Tibial nerve (tissue), 4 donors: ENCODE data around the gene NCKAP1. TPM values are rescaled to one million over a fixed set of nuclear protein-coding genes. Genes with fewer than 3 reads are reported as not detected.
"Not testable (repeated sequence)": the region's sequence is repeated elsewhere in the genome, so short reads cannot be mapped to it uniquely, and the experiment has no call there.

Source experiments
- DNase-seq, 2 donors: peaks; one replicate each; pipeline ENCODE4 v3.0.0-alpha.2; 2019; ENCODE audit warnings: low spot score in 2 of 2
- H3K27ac ChIP-seq, 4 donors: fragments of 200-600 bp; sonication (generic) in 3 of 4; one replicate each; pipeline ENCODE4 v1.5.1; 2017 to 2019; ENCODE audit warnings: mild to moderate bottlenecking in 1 of 4
- H3K27me3 ChIP-seq, 2 donors: fragments of 200-600 bp; sonication (generic) in 1 of 2; one replicate each; pipeline versions ENCODE4 v1.5.1 to v1.6.0; 2017 to 2019
- H3K36me3 ChIP-seq, 3 donors: fragments of 200-600 bp; sonication (generic); one replicate each; pipeline ENCODE4 v1.5.1; 2018 to 2019
- H3K4me1 ChIP-seq, 4 donors: fragments of 200-600 bp; sonication (generic) in 3 of 4; one replicate each; pipeline ENCODE4 v1.5.1; 2017 to 2019
- H3K4me3 ChIP-seq, 4 donors: fragments of 200-600 bp; sonication (generic) in 3 of 4; one replicate each; pipeline ENCODE4 v1.5.1; 2017 to 2019; ENCODE audit warnings: mild to moderate bottlenecking in 1 of 4, moderate library complexity in 1 of 4
- H3K9me3 ChIP-seq, 4 donors: fragments of 200-600 bp; sonication (generic) in 3 of 4; one replicate each; pipeline ENCODE4 v1.5.1; 2017 to 2019
- EP300 ChIP-seq, 2 donors: sonication (generic); formaldehyde crosslinking; IDR thresholded peaks; one replicate each; pipeline ENCODE4 v1.6.1; 2017; ENCODE audit warnings: antibody characterized with exemption in 2 of 2, mild to moderate bottlenecking in 1 of 2
- POLR2A ChIP-seq, 2 donors: fragments of 450-650 bp; IDR thresholded peaks; one replicate each; pipeline ENCODE4 v1.6.1; 2017; ENCODE audit warnings: antibody characterized with exemption in 2 of 2, mild to moderate bottlenecking in 2 of 2, moderate library complexity in 2 of 2
- WGBS, 2 donors: methylation state at CpG; one replicate each; pipeline ENCODE4 v1.1.5; 2018; 5-methylcytosine and 5-hydroxymethylcytosine counted together
- total RNA-seq, 4 donors: library from RNA; depleted of rRNA; stranded (reverse); fragments of >200 nt; gene quantifications; one replicate each; pipeline ENCODE4 v1.1.0, GENCODE V29; 2016
- TF ChIP-seq, protein P1 (sequence below), 5 experiments: fragments of 200-600 bp in 3 of 5; fragments of 450-650 bp in 2 of 5; sonication (generic) in 3 of 5; IDR thresholded peaks; one replicate each; pipeline ENCODE4 v1.5.1; 2016 to 2019; ENCODE audit warnings: antibody characterized with exemption in 5 of 5, mild to moderate bottlenecking in 3 of 5, moderate library complexity in 2 of 5

NCKAP1 gene
- total RNA-seq, 4 donors from 2014 or later = 80.6 to 114 (median 85.6) TPM

DNA sequence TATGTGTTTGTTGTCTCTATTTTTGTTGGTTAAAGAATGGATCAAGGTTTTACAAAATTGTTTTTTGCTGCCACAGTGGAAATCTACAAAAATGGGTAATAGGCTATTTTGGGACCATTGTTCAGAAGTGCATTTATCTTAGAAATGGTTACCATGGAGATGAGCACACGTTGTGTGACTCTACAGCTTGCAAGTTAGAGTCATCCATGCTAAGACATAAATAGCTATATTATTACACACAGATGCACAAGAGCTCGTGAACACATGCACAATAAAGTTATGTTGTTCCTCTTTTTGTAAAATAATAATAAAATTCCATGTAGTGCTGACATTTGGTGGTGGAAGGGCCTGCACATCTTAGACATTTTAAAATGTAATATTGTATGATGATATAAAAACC lies 24.8 kb upstream of the NCKAP1 start:
- H3K36me3 ChIP-seq = no peaks in the 10 kb centered on the region
- no peak overlapping the region for H3K4me3 ChIP-seq
- H3K27ac ChIP-seq = no peak overlapping the region
- no peaks in the 10 kb centered on the region for H3K9me3 ChIP-seq
- no peaks in the 10 kb centered on the region for H3K4me1 ChIP-seq
- WGBS, 2 donors = 15 to 19% methylated on average over 2 of the region's 2 CpGs
- TF ChIP-seq EP300 (IDR thresholded peaks at IDR 0.05) = no peak
- no peak for TF ChIP-seq POLR2A (IDR thresholded peaks at IDR 0.05)
- TF ChIP-seq, protein P1, sequence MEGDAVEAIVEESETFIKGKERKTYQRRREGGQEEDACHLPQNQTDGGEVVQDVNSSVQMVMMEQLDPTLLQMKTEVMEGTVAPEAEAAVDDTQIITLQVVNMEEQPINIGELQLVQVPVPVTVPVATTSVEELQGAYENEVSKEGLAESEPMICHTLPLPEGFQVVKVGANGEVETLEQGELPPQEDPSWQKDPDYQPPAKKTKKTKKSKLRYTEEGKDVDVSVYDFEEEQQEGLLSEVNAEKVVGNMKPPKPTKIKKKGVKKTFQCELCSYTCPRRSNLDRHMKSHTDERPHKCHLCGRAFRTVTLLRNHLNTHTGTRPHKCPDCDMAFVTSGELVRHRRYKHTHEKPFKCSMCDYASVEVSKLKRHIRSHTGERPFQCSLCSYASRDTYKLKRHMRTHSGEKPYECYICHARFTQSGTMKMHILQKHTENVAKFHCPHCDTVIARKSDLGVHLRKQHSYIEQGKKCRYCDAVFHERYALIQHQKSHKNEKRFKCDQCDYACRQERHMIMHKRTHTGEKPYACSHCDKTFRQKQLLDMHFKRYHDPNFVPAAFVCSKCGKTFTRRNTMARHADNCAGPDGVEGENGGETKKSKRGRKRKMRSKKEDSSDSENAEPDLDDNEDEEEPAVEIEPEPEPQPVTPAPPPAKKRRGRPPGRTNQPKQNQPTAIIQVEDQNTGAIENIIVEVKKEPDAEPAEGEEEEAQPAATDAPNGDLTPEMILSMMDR (IDR thresholded peaks at IDR 0.05) = no peak
- no peaks in the 10 kb centered on the region for H3K27me3 ChIP-seq
- DNase-seq = no peak

DNA sequence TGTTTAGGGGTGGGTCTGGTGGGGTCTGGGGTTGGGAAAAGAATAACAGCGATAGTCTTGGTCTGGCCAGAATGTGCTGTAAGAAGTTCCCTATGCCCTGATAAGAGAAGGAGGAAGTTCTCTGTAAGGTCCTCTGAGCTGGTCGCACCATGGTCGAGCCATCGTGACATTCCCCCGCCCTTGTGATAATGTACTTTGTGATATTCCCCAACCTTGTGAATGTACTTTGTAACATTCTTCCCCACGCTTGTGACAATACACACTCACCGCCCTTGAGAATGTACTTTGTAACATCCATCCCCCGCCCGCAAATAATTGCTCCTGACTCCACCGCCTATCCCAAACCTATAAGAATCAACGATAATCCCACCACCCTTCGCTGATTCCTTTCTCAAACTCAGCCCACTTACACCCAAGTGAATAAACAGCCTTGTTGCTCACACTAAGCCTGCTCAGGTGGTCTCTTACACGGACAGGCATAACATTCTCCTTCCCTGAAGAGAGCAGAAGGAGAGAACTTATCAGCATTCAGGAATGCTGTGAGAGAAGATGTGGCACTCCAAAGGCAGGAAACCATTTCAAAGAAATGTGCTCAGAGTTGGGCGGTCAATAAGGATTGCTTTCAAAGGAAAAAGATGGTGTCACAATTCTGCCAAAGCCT lies 22.4 kb upstream of the NCKAP1 start:
- Histone ChIP-seq H3K4me1 (peaks cover 0 to 9% (median 0%) of the 10 kb centered on the region in 4 donors), H3K27me3 (no peaks in the 10 kb centered on the region), H3K36me3 (no peaks in the 10 kb centered on the region), H3K4me3 (no peak overlapping the region), H3K27ac (no peak overlapping the region), H3K9me3 (no peaks in the 10 kb centered on the region)
- DNase-seq = no peak
- no peak for TF ChIP-seq POLR2A (IDR thresholded peaks at IDR 0.05)
- no peak for TF ChIP-seq EP300 (IDR thresholded peaks at IDR 0.05)
- TF ChIP-seq, protein P1 (IDR thresholded peaks at IDR 0.05) = no peak
- WGBS, 2 donors = 96 to 97% methylated on average over 14 of the region's 14 CpGs

DNA sequence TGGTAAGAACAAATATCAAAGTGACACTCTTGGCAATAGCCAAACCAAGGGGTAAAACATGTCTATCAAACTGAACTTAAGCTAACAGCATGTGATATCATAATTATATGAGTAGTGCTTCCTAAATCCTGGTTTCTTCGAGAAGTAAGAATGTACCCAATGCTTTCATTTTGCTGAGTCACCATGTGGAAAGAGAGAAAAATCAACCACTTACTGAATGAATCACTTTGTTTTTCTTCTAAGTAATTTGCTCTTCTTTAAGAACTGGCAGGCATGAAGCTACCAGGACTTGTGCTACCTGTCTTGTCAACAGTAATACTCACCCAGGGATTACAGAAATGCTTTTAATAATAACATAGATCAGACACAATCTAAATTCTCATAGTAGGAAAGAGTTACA lies 21.3 kb upstream of the NCKAP1 start:
- no peak for DNase-seq
- TF ChIP-seq EP300 (IDR thresholded peaks at IDR 0.05) (no peak), POLR2A (IDR thresholded peaks at IDR 0.05) (no peak)
- TF ChIP-seq, protein P1 (IDR thresholded peaks at IDR 0.05) = no peak
- H3K27me3 ChIP-seq = no peaks in the 10 kb centered on the region
- H3K36me3 ChIP-seq = no peaks in the 10 kb centered on the region
- H3K9me3 ChIP-seq = no peaks in the 10 kb centered on the region
- no peak overlapping the region for H3K4me3 ChIP-seq
- no peak overlapping the region for H3K27ac ChIP-seq
- H3K4me1 ChIP-seq = peaks cover 0 to 9% (median 0%) of the 10 kb centered on the region in 4 donors
- WGBS, 2 donors = 16 to 26% methylated on average over 1 of the region's 1 CpG

DNA sequence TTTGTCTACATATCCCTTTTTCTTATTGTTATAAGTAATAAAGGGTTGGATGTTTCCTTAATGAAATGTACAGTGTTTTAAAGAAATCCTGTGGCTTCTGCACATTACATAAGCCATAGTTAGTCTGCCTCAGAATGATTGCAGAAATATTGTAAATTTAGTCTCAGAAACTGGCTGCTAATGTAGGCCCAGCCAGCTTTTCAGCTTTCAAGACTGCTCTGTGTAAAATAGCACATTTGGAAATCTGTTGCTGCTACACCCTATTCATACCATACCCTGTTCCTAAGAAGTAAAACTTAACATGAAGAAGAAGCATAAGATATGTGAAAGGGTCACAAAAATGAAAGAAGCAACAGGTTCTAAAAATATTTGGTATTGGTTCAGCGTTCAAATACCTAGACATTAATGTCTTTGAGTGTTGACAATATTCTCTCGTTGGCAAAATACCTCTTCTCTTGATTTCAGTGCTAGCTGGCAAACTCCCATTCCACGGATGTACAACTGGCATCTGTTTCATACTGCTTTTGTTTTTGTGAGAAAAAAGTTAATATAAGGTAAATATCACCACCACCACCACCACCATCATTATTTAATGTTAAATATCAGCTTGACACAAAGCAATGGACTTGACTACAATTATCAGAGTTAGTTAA lies 19.2 kb upstream of the NCKAP1 start:
- H3K9me3 ChIP-seq = no peaks in the 10 kb centered on the region
- TF ChIP-seq, protein P1 (IDR thresholded peaks at IDR 0.05) = no peak
- TF ChIP-seq POLR2A (IDR thresholded peaks at IDR 0.05) (no peak), EP300 (IDR thresholded peaks at IDR 0.05) (no peak)
- 61 to 64% methylated on average over 3 of the region's 3 CpGs for whole genome bisulfite sequencing, 2 donors
- no peak overlapping the region for H3K4me3 ChIP-seq
- peaks cover 0 to 9% (median 0%) of the 10 kb centered on the region in 4 donors for H3K4me1 ChIP-seq
- no peaks in the 10 kb centered on the region for H3K27me3 ChIP-seq
- no peak for DNase-seq
- no peak overlapping the region for H3K27ac ChIP-seq
- H3K36me3 ChIP-seq = no peaks in the 10 kb centered on the region

DNA sequence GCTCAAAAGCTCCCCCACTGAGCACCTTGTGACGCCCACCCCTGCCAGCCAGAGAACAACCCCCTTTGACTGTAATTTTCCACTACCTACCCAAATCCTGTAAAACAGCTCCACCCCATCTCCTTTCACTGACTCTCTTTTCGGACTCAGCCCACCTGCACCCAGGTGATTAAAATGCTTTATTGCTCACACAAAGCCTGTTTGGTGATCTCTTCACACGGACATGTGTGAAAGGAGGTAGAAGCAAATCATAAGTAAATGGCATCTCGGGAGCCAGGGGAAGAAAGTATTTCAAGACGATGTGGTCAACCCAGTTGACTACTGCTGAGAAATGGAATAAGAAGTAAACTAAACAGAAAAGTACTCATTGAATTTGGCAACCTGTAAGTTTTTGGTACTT lies 11.2 kb upstream of the NCKAP1 start:
- TF ChIP-seq, protein P1 (IDR thresholded peaks at IDR 0.05) = no peak
- TF ChIP-seq POLR2A (IDR thresholded peaks at IDR 0.05) = no peak
- TF ChIP-seq EP300 (IDR thresholded peaks at IDR 0.05) = no peak
- DNase-seq = no peak
- Histone ChIP-seq H3K4me1 (no peaks in the 10 kb centered on the region), H3K27ac (no peak overlapping the region), H3K27me3 (no peaks in the 10 kb centered on the region), H3K9me3 (peaks cover 0 to 7% (median 0%) of the 10 kb centered on the region in 4 donors), H3K4me3 (no peak overlapping the region), H3K36me3 (no peaks in the 10 kb centered on the region)
- WGBS, 2 donors = 55 to 64% methylated on average over 5 of the region's 5 CpGs

DNA sequence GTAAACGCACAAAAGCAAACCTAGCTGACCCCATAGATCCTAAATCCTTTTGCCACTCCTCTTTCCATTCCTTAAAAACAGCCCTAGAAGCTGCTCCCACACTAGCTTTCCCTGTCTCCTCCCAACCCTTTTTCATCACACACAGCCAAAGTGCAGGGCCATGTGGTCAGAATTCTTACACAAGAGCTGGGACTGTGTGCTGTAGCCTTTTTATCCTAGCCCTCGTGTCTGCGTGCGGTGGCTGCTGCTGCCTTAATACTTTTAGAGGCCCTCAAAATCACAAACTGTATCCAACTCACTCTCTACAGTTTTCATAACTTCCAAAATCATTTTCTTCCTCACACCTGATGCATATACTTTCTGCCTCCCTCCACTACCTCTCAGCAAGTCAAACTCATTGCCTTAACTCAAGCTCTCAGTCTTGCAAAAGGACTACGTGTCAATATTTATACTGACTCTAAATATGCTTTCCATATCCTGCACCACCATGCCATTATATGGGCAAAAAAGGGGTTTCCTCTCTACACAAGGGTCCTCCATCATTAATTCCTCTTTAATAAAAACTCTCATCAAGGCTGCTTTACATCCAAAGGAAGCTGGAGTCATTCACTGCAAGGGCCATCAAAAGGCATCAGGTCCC lies 9.3 kb upstream of the NCKAP1 start:
- H3K27me3 ChIP-seq, H3K36me3 ChIP-seq, H3K4me1 ChIP-seq, H3K4me3 ChIP-seq, H3K27ac ChIP-seq, DNase-seq, H3K9me3 ChIP-seq: not testable (repeated sequence)
- WGBS, 2 donors = 81 to 90% methylated on average over 5 of the region's 5 CpGs

DNA sequence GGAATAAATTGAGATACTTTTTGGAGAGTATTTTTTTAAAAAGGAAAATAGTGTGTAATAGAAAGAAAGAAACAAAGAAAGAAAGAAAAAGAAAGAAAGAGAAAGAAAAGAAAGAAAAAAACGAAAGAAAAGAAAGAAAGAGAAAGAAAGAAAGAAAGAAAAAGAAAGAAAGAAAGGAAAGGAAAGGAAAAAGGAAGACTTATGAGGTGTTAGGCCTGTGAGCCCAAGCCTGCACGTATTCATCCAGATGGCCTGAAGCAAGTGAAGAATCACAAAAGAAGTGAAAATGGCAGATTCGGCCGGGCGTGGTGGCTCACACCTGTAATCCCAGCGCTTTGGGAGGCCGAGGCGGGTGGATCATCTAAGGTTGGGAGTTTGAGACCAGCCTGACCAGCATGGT lies 5.3 kb upstream of the NCKAP1 start:
- H3K27me3 ChIP-seq, H3K4me1 ChIP-seq, DNase-seq, H3K36me3 ChIP-seq, H3K27ac ChIP-seq, H3K9me3 ChIP-seq, H3K4me3 ChIP-seq: not testable (repeated sequence)
- WGBS, 2 donors = 86 to 92% methylated on average over 8 of the region's 8 CpGs
